HEK293 (cell line): ENCODE data around the gene PARD3B.

ENCODE experiments used
- CTCF ChIA-PET: fragments of 350-600 bp; formaldehyde crosslinking; extraction: SDS; loops from one replicate; lab custom pipeline; 2021; ENCODE audit warnings: antibody characterized with exemption; lab: Yijun Ruan, JAX
- POLR2A ChIA-PET: fragments of 300-600 bp; formaldehyde crosslinking; extraction: SDS; loops from one replicate; lab custom pipeline; 2020; ENCODE audit warnings: antibody characterized with exemption, inconsistent platforms; lab: Yijun Ruan, JAX
- H3K27ac ChIP-seq: fragments of 200-500 bp; sonication (Bioruptor generic); 2 replicates; pipeline ENCODE4 v1.5.1; 2014; ENCODE audit warnings: low read depth, low read length, control low read depth, inconsistent platforms; ENCODE audit errors: extremely low read depth
- H3K36me3 ChIP-seq, 2 experiments: fragments of 200-500 bp in 1 of 2; sonication (Bioruptor generic) in 1 of 2; 1 replicate in 1 of 2; 2 replicates in 1 of 2; pipeline ENCODE4 v1.5.1; 2014 to 2017; ENCODE audit warnings: inconsistent platforms in 2 of 2, low read length in 2 of 2; ENCODE audit not compliant: control insufficient read depth in 2 of 2, insufficient read depth in 1 of 2
- H3K4me1 ChIP-seq: fragments of 200-500 bp; sonication (Bioruptor generic); 2 replicates; pipeline ENCODE4 v1.5.1; 2014; ENCODE audit warnings: mild to moderate bottlenecking, low read length, inconsistent platforms; ENCODE audit not compliant: control insufficient read depth, insufficient read depth
- H3K4me3 ChIP-seq: 2 replicates; pipeline ENCODE4 v1.5.1; 2011; ENCODE audit warnings: low read depth, mild to moderate bottlenecking, control low read depth, low read length, moderate library complexity
- H3K9me3 ChIP-seq: fragments of 200-500 bp; sonication (Bioruptor generic); 2 replicates; pipeline ENCODE4 v1.5.1; 2014; ENCODE audit warnings: low read depth, low read length, inconsistent platforms; ENCODE audit not compliant: control insufficient read depth, insufficient read depth
- BCL11B ChIP-seq: fragments of 450-650 bp; formaldehyde crosslinking; IDR thresholded peaks from 2 replicates; pipeline ENCODE4 v1.5.1; 2016; ENCODE audit warnings: low read depth, missing biosample characterization, missing genetic modification characterization
- OSR2 ChIP-seq: fragments of 450-650 bp; formaldehyde crosslinking; IDR thresholded peaks from 2 replicates; pipeline ENCODE4 v1.5.1; 2016; ENCODE audit warnings: missing biosample characterization, missing genetic modification characterization
- SCRT1 ChIP-seq: fragments of 450-650 bp; formaldehyde crosslinking; IDR thresholded peaks from 2 replicates; pipeline ENCODE4 v1.5.1; 2016; ENCODE audit warnings: missing biosample characterization, missing genetic modification characterization, borderline replicate concordance
- SP7 ChIP-seq: fragments of 450-650 bp; formaldehyde crosslinking; IDR thresholded peaks from 2 replicates; pipeline ENCODE4 v1.5.1; 2016; ENCODE audit warnings: missing biosample characterization, missing genetic modification characterization
- TCF7L2 ChIP-seq: IDR thresholded peaks from 2 replicates; pipeline ENCODE4 v1.6.1; 2011; ENCODE audit warnings: low read depth, mild to moderate bottlenecking, inconsistent platforms, low read length, moderate library complexity, borderline replicate concordance
- ZNF19 ChIP-seq: fragments of 450-650 bp; formaldehyde crosslinking; IDR thresholded peaks from 2 replicates; pipeline ENCODE4; 2016; ENCODE audit warnings: missing biosample characterization, missing genetic modification characterization, low read depth
- ZNF223 ChIP-seq: fragments of 450-650 bp; formaldehyde crosslinking; IDR thresholded peaks from 2 replicates; pipeline ENCODE4 v1.5.1; 2016; ENCODE audit warnings: missing biosample characterization, missing genetic modification characterization
- ZNF292 ChIP-seq: fragments of 450-650 bp; formaldehyde crosslinking; IDR thresholded peaks from 2 replicates; pipeline ENCODE4 v1.5.1; 2016; ENCODE audit warnings: low read depth, missing biosample characterization, missing genetic modification characterization, borderline replicate concordance
- ZNF37A ChIP-seq: fragments of 450-650 bp; IDR thresholded peaks from 2 replicates; pipeline ENCODE4 v1.5.1; 2018; ENCODE audit warnings: missing biosample characterization, missing genetic modification characterization
- ZNF48 ChIP-seq: fragments of 450-650 bp; formaldehyde crosslinking; IDR thresholded peaks from 2 replicates; pipeline ENCODE4 v1.5.1; 2016; ENCODE audit warnings: missing biosample characterization, missing genetic modification characterization
- ZNF701 ChIP-seq: fragments of 450-650 bp; formaldehyde crosslinking; IDR thresholded peaks from 2 replicates; pipeline ENCODE4 v1.5.1; 2016; ENCODE audit warnings: missing biosample characterization, missing genetic modification characterization
- ZNF768 ChIP-seq: fragments of 450-650 bp; formaldehyde crosslinking; IDR thresholded peaks from 2 replicates; pipeline ENCODE4 v1.5.1; 2018; ENCODE audit warnings: missing biosample characterization, mild to moderate bottlenecking, missing genetic modification characterization
- ZNF843 ChIP-seq: fragments of 450-650 bp; formaldehyde crosslinking; IDR thresholded peaks from 2 replicates; pipeline ENCODE4 v1.5.1; 2016; ENCODE audit warnings: missing biosample characterization, missing genetic modification characterization
- TF ChIP-seq, protein P1 (sequence below): fragments of 450-650 bp; formaldehyde crosslinking; IDR thresholded peaks from 2 replicates; pipeline ENCODE4 v1.5.1; 2016; ENCODE audit warnings: missing biosample characterization, missing genetic modification characterization
- TF ChIP-seq, protein P2 (sequence below): fragments of 450-650 bp; formaldehyde crosslinking; IDR thresholded peaks from 2 replicates; pipeline ENCODE4 v1.5.1; 2017; ENCODE audit warnings: missing biosample characterization, missing genetic modification characterization
- TF ChIP-seq, protein P3 (sequence below): fragments of 450-650 bp; formaldehyde crosslinking; IDR thresholded peaks from 2 replicates; pipeline ENCODE4 v1.5.1; 2016; ENCODE audit warnings: missing biosample characterization, missing genetic modification characterization, borderline replicate concordance
- TF ChIP-seq, protein P4 (sequence below): fragments of 450-650 bp; formaldehyde crosslinking; IDR thresholded peaks from 2 replicates; pipeline ENCODE4 v1.5.1; 2016; ENCODE audit warnings: missing biosample characterization, missing genetic modification characterization, borderline replicate concordance
- TF ChIP-seq, protein P5 (sequence below): fragments of 450-650 bp; formaldehyde crosslinking; IDR thresholded peaks from 2 replicates; pipeline ENCODE4 v1.5.1; 2016; ENCODE audit warnings: missing biosample characterization, missing genetic modification characterization
- TF ChIP-seq, protein P6 (sequence below): fragments of 450-650 bp; formaldehyde crosslinking; IDR thresholded peaks from 2 replicates; pipeline ENCODE4 v1.5.1; 2016; ENCODE audit warnings: missing biosample characterization, missing genetic modification characterization

The PARD3B gene

DNA sequence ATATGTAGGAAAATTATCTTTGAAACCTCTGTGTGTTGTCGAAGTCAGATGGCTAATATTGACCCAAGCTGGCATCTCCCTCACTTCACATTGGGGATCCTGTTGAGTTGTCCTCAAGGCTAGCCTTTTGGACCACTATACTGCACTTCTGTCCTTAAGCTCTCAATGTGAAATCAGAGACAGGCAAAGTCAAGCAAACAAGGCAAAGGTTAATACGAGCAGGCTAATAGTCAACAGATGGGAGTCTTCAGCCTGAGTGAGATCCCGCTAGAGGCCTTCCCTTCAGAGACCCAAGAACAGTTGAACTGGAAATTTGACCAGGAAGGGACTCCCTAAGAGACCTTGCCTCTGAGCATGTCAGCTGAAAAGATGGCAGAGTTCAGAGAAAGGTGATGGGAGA, 475.4 kb downstream of the PARD3B start:
- Histone ChIP-seq H3K9me3 (no peaks in the 10 kb centered on the region), H3K4me1 (no peaks in the 10 kb centered on the region), H3K36me3 (no peaks in the 10 kb centered on the region), H3K4me3 (no peak overlapping the region), H3K27ac (no peak overlapping the region)
- CTCF ChIA-PET: no interaction called here
- TF ChIP-seq, protein P1, sequence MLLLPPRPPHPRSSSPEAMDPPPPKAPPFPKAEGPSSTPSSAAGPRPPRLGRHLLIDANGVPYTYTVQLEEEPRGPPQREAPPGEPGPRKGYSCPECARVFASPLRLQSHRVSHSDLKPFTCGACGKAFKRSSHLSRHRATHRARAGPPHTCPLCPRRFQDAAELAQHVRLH (tag by site-specific recombination): no peak
- no peak for TF ChIP-seq ZNF19 (tag by site-specific recombination)
- no peak for TF ChIP-seq ZNF292 (tag by site-specific recombination)
- TF ChIP-seq, protein P2, sequence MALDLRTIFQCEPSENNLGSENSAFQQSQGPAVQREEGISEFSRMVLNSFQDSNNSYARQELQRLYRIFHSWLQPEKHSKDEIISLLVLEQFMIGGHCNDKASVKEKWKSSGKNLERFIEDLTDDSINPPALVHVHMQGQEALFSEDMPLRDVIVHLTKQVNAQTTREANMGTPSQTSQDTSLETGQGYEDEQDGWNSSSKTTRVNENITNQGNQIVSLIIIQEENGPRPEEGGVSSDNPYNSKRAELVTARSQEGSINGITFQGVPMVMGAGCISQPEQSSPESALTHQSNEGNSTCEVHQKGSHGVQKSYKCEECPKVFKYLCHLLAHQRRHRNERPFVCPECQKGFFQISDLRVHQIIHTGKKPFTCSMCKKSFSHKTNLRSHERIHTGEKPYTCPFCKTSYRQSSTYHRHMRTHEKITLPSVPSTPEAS (tag by site-specific recombination): no peak
- TF ChIP-seq ZNF223: no peak
- no peak for TF ChIP-seq OSR2 (tag by site-specific recombination)
- TF ChIP-seq SCRT1: no peak
- TF ChIP-seq, protein P3, sequence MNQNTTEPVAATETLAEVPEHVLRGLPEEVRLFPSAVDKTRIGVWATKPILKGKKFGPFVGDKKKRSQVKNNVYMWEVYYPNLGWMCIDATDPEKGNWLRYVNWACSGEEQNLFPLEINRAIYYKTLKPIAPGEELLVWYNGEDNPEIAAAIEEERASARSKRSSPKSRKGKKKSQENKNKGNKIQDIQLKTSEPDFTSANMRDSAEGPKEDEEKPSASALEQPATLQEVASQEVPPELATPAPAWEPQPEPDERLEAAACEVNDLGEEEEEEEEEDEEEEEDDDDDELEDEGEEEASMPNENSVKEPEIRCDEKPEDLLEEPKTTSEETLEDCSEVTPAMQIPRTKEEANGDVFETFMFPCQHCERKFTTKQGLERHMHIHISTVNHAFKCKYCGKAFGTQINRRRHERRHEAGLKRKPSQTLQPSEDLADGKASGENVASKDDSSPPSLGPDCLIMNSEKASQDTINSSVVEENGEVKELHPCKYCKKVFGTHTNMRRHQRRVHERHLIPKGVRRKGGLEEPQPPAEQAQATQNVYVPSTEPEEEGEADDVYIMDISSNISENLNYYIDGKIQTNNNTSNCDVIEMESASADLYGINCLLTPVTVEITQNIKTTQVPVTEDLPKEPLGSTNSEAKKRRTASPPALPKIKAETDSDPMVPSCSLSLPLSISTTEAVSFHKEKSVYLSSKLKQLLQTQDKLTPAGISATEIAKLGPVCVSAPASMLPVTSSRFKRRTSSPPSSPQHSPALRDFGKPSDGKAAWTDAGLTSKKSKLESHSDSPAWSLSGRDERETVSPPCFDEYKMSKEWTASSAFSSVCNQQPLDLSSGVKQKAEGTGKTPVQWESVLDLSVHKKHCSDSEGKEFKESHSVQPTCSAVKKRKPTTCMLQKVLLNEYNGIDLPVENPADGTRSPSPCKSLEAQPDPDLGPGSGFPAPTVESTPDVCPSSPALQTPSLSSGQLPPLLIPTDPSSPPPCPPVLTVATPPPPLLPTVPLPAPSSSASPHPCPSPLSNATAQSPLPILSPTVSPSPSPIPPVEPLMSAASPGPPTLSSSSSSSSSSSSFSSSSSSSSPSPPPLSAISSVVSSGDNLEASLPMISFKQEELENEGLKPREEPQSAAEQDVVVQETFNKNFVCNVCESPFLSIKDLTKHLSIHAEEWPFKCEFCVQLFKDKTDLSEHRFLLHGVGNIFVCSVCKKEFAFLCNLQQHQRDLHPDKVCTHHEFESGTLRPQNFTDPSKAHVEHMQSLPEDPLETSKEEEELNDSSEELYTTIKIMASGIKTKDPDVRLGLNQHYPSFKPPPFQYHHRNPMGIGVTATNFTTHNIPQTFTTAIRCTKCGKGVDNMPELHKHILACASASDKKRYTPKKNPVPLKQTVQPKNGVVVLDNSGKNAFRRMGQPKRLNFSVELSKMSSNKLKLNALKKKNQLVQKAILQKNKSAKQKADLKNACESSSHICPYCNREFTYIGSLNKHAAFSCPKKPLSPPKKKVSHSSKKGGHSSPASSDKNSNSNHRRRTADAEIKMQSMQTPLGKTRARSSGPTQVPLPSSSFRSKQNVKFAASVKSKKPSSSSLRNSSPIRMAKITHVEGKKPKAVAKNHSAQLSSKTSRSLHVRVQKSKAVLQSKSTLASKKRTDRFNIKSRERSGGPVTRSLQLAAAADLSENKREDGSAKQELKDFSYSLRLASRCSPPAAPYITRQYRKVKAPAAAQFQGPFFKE (tag by site-specific recombination): no peak
- no peak for TF ChIP-seq ZNF701 (tag by site-specific recombination)
- no peak for TF ChIP-seq BCL11B (tag by site-specific recombination)
- no peak for TF ChIP-seq ZNF37A (tag by site-specific recombination)
- TF ChIP-seq TCF7L2: no peak
- TF ChIP-seq ZNF843 (tag by site-specific recombination): no peak
- TF ChIP-seq, protein P4, sequence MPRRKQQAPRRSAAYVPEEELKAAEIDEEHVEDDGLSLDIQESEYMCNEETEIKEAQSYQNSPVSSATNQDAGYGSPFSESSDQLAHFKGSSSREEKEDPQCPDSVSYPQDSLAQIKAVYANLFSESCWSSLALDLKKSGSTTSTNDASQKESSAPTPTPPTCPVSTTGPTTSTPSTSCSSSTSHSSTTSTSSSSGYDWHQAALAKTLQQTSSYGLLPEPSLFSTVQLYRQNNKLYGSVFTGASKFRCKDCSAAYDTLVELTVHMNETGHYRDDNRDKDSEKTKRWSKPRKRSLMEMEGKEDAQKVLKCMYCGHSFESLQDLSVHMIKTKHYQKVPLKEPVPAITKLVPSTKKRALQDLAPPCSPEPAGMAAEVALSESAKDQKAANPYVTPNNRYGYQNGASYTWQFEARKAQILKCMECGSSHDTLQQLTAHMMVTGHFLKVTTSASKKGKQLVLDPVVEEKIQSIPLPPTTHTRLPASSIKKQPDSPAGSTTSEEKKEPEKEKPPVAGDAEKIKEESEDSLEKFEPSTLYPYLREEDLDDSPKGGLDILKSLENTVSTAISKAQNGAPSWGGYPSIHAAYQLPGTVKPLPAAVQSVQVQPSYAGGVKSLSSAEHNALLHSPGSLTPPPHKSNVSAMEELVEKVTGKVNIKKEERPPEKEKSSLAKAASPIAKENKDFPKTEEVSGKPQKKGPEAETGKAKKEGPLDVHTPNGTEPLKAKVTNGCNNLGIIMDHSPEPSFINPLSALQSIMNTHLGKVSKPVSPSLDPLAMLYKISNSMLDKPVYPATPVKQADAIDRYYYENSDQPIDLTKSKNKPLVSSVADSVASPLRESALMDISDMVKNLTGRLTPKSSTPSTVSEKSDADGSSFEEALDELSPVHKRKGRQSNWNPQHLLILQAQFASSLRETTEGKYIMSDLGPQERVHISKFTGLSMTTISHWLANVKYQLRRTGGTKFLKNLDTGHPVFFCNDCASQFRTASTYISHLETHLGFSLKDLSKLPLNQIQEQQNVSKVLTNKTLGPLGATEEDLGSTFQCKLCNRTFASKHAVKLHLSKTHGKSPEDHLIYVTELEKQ (tag by site-specific recombination): no peak
- TF ChIP-seq SP7 (tag by site-specific recombination): no peak
- no peak for TF ChIP-seq ZNF768
- TF ChIP-seq, protein P5, sequence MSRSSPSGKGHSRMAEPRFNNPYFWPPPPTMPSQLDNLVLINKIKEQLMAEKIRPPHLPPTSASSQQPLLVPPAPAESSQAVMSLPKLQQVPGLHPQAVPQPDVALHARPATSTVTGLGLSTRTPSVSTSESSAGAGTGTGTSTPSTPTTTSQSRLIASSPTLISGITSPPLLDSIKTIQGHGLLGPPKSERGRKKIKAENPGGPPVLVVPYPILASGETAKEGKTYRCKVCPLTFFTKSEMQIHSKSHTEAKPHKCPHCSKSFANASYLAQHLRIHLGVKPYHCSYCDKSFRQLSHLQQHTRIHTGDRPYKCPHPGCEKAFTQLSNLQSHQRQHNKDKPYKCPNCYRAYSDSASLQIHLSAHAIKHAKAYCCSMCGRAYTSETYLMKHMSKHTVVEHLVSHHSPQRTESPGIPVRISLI: no peak
- TF ChIP-seq, protein P6, sequence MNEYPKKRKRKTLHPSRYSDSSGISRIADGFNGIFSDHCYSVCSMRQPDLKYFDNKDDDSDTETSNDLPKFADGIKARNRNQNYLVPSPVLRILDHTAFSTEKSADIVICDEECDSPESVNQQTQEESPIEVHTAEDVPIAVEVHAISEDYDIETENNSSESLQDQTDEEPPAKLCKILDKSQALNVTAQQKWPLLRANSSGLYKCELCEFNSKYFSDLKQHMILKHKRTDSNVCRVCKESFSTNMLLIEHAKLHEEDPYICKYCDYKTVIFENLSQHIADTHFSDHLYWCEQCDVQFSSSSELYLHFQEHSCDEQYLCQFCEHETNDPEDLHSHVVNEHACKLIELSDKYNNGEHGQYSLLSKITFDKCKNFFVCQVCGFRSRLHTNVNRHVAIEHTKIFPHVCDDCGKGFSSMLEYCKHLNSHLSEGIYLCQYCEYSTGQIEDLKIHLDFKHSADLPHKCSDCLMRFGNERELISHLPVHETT (tag by site-specific recombination): no peak
- TF ChIP-seq ZNF48 (tag by site-specific recombination): no peak
- POLR2A ChIA-PET: no interaction called here
